NOMO-1 treated with DMSO at 0.1 percent for 48 hours (cell line): Measurements from ENCODE around the gene DLG1.
"Not testable (repeated sequence)": the region's sequence is repeated elsewhere in the genome, so short reads cannot be mapped to it uniquely, and the experiment has no call there.

Source experiments
- DNase-seq: peaks from one replicate; lab custom pipeline; 2025; ENCODE audit not compliant: unreplicated experiment; lab: John Stamatoyannopoulos, UW

DLG1 gene

DNA sequence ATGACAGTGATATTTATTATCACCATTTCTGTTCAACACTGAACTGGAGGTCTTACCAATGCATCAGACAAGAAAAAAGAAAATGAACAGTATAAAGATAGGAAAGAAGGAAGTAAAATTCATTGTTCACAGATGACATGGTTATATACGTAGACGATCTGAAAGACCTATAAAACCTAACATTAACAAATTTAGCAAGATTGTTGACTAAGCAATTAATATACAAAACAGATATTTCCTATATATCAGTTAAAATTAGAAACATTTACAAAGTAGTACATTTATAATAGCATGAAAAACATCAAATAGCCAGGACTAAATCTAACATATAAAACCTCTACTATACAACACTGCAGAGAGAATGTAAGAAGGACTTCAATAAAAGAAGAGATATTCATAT, 176.0 kb downstream of the DLG1 start:
- no peak for DNase-seq

DNA sequence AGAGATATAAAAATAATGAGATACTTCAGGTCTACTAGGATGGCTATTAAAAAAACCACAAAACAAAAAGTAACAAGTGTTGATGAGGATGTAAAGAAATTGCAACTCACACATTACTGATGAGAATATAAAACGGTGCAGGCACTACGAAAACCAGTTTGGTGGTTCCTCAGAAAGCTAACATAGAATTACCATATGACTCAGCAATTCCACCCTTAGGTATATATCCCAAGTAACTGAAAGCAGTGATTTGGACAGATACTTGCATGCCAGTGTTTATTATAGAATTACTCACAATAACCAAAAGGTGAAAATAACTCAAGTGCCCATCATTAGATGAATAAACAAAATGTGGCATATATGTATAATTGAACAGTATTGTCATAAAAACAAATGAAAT, 181.3 kb downstream of the DLG1 start:
- no peak for DNase-seq

DNA sequence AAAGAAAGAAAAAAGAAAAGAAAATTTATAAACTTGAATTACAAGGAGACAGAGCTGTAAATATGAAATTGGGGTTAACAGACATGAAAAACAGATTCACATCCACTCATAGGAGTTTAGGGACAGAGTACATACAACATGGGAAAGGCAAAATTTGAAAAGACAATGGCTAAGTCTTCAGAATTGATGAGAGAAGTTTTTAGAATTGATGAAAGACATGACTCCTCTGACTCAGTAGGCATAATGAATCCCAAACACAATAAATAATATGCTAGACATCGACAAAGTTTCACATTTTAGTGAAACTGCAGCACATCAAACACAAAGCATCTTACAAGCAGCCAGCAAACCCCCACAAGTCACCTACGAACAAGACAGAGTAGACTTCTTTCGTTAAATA, 184.4 kb downstream of the DLG1 start:
- no peak for DNase-seq

DNA sequence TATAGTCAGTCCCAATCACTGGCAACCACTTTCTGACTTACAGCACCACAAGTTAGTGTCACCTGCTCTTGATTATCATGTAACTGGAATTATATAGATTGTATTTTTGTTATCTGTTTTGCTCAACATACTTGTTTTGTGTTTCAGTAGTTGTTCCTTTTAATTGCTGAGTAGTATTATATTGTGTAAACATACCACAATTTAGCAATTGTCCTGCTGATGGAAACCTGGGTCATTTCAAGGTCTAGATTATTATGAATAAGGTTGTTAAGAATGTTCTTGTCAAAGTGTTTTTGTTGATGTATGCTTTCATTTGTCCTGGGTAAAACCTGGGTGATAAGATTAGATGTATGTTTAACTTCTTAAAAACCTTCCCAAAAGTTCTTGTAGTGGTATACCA, 186.7 kb downstream of the DLG1 start:
- no peak for DNase-seq

DNA sequence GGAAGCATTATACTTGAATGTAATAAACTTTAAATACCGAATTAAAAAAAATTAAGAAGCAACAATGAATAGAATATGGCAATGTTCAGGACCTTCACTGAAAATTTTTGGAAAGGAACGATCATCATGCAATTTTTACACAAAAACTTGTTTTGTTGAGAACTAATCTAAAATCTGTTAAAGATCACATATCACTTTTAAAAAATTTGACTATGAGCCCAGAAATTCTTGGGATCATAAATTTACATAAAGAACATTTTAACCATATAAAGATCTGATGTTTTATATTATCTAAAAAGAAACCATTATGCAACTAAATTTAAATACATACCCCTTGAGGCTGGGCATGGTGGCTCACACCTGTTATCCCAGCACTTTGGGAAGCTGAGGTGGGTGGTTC, 192.6 kb downstream of the DLG1 start:
- DNase-seq: no peak

DNA sequence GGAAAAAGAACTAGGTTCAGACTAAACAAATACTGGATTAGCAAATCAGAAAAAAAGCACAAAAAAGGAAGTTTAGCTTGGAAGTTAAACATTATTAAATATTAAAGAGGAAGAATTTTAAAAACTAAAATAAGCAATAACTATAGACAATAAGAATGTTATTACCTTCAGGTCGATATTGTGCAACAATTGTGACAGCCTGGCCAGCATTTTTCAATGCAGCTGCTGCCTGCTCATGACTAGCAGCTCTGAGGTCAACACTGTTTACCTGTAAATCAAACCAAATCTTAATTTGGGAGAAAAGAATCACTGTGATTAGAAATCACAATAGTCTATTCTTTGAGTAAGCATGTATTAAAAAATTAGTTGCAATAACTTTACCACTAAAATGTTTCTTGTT, 193.7 kb downstream of the DLG1 start:
- no peak for DNase-seq

DNA sequence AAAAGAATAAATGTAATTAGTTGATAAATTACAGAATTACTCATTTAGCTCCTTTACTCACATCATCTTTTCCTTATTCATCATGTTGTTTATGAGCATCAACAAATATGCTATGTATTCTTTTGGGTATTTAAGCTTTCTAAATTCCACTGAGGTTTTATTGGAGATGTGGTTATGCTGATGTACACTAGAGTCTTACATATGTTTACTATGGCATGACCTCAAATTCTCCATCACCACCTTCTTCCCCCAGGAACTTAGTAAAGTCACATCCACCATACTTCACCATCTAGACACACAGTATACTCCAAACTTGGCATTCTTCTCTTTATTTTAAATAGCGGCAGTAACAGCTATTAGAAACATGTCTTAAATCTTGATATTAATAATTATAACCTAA, 194.6 kb downstream of the DLG1 start:
- no peak for DNase-seq

DNA sequence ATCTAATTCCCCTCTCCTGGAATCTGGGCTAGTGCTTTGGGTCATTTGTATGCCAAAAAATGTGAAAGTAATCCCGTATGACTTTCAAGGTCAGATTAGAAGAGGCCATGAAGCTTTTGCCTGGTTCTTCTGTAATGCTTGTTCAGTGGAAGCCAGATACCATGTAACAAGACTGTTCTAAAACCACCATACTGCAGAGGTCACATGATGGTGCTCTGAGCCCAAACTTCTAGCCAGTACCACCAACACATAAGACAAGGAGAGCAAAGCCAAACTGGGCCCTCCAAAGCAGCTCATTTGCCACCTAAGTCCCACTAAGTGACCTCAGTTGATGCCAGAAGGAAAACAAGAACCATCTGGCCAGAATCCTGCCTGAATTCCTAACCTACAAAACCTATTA, 204.5 kb downstream of the DLG1 start:
- DNase-seq: no peak

DNA sequence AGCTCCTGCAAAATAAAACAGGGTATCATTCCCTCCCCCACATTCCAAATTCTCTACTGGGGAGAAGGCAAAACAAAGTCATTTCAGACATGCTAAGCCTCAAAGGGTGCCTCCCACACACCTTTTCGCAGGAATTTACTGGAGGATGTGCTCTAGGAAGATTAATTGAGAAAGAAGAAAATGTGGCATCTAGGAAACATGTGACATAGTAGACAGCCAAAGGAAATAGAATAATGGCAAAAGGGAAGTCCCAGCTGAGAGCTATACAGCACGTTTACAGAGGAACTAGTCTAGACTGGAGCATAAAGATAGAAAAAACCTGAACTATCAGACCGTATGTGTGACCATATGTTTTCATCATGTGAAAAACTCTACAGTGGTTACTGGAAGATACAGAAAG, 210.0 kb downstream of the DLG1 start:
- peak; percentile 71 for DNase-seq

DNA sequence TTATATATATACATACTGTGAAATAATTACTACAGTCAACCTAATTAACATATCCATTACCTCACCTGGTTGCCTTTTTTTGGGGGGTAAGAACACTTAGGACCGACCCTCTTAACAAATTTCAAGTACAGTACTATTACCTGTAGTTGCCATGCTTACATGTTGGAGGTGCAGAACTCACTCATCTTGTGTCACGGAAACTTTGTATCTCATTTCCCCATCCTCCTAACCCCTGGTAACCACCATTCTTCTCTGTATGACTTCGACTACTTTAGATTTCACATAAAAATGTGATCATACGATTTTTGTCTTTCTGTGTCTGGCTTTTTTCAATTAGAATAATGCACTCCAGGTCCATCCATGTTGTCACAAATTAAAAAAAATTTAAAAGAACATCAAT, 213.3 kb downstream of the DLG1 start:
- no peak for DNase-seq

DNA sequence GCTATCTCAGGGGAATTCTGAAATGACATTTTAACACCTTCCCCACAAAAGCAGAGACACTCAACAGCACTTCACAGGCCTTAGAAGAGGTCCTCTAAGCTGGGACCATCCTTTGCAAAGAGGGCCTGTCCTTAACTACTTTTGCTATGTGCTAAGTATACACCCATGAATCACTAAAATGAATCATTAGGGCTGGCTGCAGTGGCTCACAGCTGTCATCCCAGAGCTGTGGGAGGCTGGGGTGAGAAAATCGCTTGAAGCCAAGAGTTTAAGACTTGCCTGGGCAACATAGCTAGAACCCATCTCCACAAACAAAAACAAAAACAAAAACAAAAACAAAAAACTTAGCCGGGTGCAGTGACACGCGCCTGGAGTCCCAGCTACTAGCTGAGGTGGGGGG, 214.9 kb downstream of the DLG1 start:
- peak; percentile 61 for DNase-seq

DNA sequence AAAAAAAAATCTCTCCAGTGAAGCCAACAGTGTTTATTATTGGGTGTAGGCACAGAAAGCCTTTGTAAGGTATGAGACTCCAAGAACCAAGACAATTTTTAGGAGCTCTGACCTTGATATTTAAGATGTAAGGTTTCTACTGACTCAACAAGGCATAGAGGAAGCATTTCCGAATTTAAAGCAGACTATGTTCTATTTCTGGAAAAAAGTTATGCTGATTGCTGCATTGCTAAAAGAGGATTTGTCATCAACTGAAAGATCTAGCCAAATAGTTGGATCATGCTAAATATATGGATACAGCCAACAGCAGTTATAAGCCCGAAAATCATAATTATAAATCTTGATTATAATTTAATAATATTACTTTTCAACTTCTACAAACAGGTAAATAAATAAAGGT, 215.5 kb downstream of the DLG1 start:
- peak; percentile 5 for DNase-seq

DNA sequence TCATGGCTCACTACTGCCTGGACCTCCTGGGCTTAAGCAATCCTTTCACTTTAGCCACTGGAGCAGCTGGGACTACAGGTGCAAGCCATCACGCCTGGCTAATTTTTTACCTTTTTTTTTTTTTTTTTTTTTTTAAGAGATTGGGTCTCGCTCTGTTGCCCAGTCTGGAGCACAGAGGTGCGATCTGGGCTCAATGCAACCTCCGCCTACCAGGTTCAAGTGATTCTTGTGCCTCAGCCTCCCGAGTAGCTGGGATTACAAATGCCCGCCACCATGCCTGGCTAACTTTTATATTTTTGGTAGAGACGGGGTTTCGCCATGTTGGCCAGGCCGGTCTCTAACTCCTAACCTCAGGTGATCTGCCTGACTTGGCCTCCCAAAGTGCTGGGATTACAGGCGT, 218.1 kb downstream of the DLG1 start:
- DNase-seq: no peak

DNA sequence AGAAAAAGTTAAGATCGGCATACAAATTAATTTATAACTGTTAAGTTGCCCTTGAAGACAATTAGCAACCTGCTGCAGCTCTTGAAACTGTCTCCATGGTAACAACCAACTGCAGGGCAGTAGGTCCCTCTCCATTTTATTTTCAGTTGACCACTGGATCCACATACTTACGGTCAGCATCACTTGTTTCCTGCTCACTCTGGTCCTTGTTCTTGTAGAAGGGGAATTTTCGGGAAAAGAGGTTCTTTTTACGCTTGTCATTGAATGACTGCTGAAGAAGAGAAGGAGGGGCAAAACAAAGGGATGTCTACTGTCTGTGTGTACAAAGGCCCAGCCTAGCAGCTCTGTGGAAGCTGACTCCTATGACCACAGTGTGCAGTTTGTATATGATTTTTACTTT, 222.0 kb downstream of the DLG1 start:
- DNase-seq: no peak

DNA sequence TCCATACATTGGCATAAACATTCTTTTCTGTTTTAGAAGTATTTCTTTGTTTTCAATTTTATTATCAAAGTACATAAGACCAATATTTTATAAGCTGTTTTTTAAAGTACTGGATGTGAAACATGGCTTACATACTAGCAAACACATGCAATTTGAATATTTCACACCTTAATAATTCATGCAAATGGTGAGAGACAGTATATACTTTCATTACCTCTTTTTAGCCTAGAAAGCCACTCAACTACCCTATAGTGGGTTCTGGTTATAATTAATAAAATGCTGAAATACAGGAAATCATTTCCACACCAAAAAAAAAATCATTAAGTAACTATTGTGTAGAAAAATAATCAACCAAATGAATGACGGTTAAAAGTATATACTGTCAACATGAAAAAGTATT, 230.3 kb downstream of the DLG1 start:
- DNase-seq: peak; percentile 81

DNA sequence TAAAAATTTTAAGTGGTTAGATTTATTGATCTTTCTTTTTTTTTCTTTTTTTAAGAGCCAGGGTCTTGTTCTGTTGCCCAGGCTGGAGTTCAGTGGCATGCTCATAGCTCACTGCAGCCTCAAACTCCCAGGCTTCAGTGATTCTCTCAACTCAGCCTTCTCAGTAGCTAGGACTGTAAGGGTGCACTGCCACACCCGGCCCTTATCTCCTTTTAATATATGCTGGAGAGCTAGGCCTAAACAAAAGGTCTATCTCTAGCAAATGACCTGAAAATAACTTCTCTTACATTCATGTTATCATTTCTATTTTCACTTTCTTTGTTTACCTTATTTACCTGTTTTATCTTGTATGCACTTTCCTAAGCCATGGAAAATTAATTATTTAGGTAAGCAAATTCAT, 233.6 kb downstream of the DLG1 start:
- DNase-seq: no peak

DNA sequence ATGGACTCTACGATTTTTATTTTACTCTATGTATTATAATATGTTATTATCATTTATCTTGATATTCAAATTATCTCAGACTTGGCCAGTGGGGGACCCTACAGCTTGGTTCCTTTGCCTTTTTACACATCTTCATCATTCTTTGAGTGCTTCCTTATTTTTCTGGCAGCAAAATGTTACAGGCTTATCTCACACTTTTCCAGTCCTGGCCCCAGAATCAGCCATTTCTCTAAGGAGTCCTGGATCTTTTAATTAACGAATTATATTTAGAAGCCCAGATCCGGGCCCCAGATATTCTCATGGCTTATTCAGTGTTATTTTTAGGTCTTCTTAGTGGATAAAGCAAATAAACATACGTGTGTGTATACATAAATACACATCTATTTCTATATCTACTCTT, 236.0 kb downstream of the DLG1 start:
- no peak for DNase-seq

DNA sequence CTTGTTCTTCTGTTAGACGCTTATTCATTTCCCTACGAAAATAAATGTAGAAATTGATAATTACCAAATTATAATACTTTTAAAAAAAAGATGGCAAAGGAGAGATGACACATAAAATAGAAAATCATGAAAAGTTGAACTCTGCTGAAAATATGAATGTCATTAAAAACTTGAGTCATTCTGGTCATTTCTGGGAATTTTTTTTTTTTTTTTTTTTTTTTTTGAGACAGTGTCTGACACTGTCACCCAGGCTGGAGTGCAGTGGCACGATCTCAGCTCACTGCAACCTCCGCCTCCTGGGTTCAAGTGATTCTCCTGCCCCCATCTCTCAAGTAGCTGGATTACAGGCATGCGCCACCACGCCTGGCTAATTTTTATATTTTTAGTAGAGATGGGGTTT, 246.8 kb downstream of the DLG1 start:
- not testable (repeated sequence) for DNase-seq

DNA sequence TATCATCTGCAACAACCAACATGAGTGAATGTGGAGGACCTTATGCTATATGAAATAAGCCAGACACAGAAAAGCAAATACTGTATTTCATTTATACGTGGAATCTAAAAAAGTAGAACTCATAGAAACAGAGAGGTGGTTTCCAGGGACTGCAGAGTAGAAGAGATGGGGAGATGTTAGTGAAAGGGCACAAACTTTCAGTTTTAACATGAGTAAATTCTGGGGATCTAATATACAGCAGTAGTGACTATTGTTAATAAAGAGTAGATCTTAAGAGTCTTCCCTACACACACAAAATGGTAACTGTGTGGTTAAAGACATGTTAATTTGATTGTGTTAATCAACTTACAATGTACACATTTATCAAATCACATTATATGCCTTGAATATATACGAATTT, 247.9 kb downstream of the DLG1 start:
- no peak for DNase-seq

DNA sequence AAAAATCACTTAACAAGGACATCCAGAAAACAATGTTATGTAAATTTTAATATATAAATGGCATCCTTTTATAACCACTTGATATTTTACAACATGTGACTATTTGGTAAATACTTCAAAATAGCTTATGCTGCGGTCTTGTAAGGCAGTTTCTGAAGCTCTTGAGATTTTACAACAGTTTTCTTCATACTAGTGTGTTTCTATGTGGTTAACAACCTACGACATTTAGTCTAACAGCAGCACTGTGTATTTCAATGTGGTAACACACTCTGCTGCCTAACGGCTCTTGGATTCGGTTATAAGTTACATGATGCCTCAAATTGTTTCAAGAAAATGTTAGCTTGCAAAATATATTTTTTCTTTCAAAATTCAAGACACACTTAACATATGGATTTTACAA, 255.9 kb downstream of the DLG1 start:
- no peak for DNase-seq

DNA sequence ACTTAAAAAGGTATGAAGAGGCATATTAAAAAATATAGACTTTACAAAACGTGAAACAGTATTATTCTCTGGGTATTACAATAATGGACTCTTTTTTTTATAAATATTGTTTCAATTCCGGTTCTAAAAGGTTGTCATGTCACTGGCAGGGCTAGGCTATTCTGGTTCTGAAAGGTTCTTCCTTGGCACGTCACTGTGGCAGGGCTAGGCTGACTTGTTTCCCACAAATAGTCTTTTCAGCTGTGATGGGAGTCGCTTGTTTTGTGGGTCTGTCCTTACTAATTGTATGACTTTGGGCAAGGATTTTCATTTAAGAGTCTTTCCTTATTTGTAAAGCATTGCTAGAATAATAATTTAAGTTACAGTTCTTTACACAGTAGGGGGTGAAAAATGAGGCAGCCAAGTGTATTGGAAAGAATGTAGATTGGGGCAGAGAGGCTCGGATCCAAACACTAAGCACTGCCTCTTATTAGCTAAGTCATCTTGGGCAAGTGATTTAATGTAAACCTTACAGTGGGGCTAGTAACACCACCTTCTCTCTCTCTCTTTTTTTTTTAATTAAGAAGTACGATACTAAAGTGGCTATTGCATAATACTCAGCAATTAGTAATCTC, 256.4 kb downstream of the DLG1 start:
- no peak for DNase-seq

DNA sequence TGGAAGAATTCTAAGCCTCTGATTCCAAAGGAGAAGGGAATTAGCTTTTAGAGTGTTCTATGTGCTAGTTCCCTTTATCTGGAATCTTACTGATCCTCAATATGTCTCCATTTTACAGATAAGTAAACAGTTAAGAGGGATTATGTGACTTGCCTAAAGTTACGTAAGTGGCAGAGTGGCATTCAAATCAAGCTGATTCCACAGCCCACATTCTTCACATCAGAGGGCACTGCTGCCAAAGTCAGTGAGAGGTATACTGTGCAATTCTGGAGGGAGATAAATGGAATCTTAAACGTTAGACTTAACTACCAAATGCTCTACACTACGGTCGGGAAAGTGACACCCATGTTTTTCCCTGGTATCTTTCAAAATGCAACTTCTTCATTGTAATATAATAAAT, 257.8 kb downstream of the DLG1 start:
- DNase-seq: no peak

DNA sequence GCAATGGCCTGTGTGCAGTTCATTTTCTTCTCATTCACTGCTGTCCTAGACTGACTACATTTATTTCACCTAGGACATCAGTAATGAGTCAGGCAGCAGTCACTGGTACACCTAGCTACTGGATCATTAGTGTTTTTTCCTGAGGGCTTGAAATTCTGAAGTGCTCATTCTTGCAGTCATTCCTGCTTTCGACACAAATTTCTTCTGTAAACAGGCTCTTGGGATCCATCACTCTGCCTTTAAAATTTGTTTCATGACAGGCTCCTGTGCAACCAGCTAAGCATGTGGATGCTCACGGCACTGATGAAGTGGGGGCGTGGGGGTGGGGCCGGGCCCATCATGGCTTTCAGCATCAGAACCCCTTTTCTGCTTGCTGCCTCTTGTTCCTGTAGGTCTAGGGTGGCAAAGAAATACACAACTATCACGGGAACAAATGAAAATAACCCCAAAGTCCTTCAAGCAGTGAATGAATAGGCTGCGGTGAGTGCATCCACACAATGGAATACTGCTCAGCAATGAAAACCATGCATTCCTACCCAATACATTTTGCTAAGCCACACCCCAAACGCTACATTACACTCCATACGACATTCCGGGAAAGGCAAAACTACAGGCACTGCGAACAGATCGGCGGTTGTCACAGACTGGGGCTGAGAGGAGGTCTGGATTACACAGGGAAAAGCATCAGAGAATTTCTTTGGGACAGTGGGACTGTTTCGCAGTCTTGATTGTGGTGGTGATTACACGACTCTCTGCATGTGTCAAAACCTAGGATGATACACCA, 259.5 kb downstream of the DLG1 start:
- DNase-seq: no peak
